GM18951 (cell line): ENCODE measurements around the gene MRPL16.
"Not testable (repeated sequence)": the region's sequence is repeated elsewhere in the genome, so short reads cannot be mapped to it uniquely, and the experiment has no call there.

Experiments used
- POLR2A ChIP-seq: IDR thresholded peaks from 4 replicates; pipeline ENCODE4 v1.6.1; 2011; ENCODE audit warnings: mild to moderate bottlenecking; ENCODE audit not compliant: insufficient read length, insufficient read depth; ENCODE audit errors: extremely low read depth
- in situ Hi-C: fragments of 300-500 bp; cut with MboI; formaldehyde crosslinking; loops from one replicate; pipeline ENCODE4 v1.12.0; 2022; ENCODE audit warnings: low sequenced_read_pairs, mixed read lengths, inconsistent platforms; ENCODE audit not compliant: unreplicated experiment

Gene MRPL16

GRCh38 chr11:59810189-59810910 is at the start of gene MRPL16:
MRPL16 (minus strand) TSS chr11:59810778; CDS start chr11:59810658, 120 bp downstream.
- peak; percentile 82 for TF ChIP-seq POLR2A
- in situ Hi-C loops = no loop called here

GRCh38 chr11:59859673-59860072 is 49.1 kb upstream of the MRPL16 start:
- in situ Hi-C loops = no loop called here
- TF ChIP-seq POLR2A = no peak

- TF ChIP-seq POLR2A = no peak
- in situ Hi-C loops = no loop called here
These were observed 47.2 kb upstream of the MRPL16 start for GRCh38 chr11:59857439-59858434.

- no peak for TF ChIP-seq POLR2A
- in situ Hi-C loops = no loop called here
These were observed 44.3 kb upstream of the MRPL16 start for GRCh38 chr11:59854871-59855270.

GRCh38 chr11:59851416-59851815 is 40.8 kb upstream of the MRPL16 start:
- in situ Hi-C loops = not testable (repeated sequence)

- in situ Hi-C loops = not testable (repeated sequence)
These were observed 39.0 kb upstream of the MRPL16 start for GRCh38 chr11:59849551-59849950.

GRCh38 chr11:59849129-59849528 is 38.6 kb upstream of the MRPL16 start:
- in situ Hi-C loops = no loop called here
- no peak for TF ChIP-seq POLR2A

- in situ Hi-C loops = not testable (repeated sequence)
These were observed 37.9 kb upstream of the MRPL16 start for GRCh38 chr11:59848439-59848838.

- in situ Hi-C loops = no loop called here
These were observed 37.0 kb upstream of the MRPL16 start for GRCh38 chr11:59847626-59848025.

GRCh38 chr11:59846556-59846955 is 36.0 kb upstream of the MRPL16 start:
- no peak for TF ChIP-seq POLR2A
- in situ Hi-C loops = no loop called here

More at GRCh38 chr11:59847626-59848025, 37.0 kb upstream of the MRPL16 start:
- TF ChIP-seq POLR2A = no peak

GRCh38 chr11:59845399-59845798 is 34.8 kb upstream of the MRPL16 start, which contains the start of gene CBLIF:
CBLIF (minus strand) TSS chr11:59845499; CDS start chr11:59845453, 46 bp downstream.
- TF ChIP-seq POLR2A = no peak
- in situ Hi-C loops = no loop called here

- TF ChIP-seq POLR2A = no peak
- in situ Hi-C loops = no loop called here
These were observed 31.7 kb upstream of the MRPL16 start for GRCh38 chr11:59842316-59842715.

GRCh38 chr11:59841514-59841913 is 30.9 kb upstream of the MRPL16 start:
- no peak for TF ChIP-seq POLR2A
- in situ Hi-C loops = no loop called here

- no peak for TF ChIP-seq POLR2A
- in situ Hi-C loops = no loop called here
These were observed 29.0 kb upstream of the MRPL16 start for GRCh38 chr11:59839615-59840014.
